B cell (primary cell): ENCODE results near the gene KIF22. TPM values are rescaled to one million over a fixed set of nuclear protein-coding genes. Genes with fewer than 3 reads are reported as not detected.
A peak's percentile ranks its signal among the peaks of the same experiment; 100 is the strongest.

Source experiments
- ATAC-seq: fragments of 200-7000 bp; cut with Tn5 transposase; one replicate; pipeline ENCODE4 v1.10.0; 2021; ENCODE audit warnings: low read depth, mild to moderate bottlenecking, moderate number of reproducible peaks, moderate library complexity
- CTCF ChIA-PET: fragments of 350-600 bp; sonication (Branson Sonifier 250); formaldehyde crosslinking; loops from one replicate; lab custom pipeline; 2021; ENCODE audit warnings: antibody characterized with exemption, inconsistent platforms; lab: Charles Lee
- POLR2A ChIA-PET: fragments of 350-600 bp; sonication (Branson Sonifier 250); formaldehyde crosslinking; loops from one replicate; lab custom pipeline; 2021; ENCODE audit warnings: antibody characterized with exemption; lab: Charles Lee
- DNase-seq: peaks from one replicate; pipeline ENCODE4 v3.0.0; 2013
- H2AFZ ChIP-seq: 2 replicates; pipeline ENCODE4 v1.6.1; 2012; ENCODE audit warnings: mild to moderate bottlenecking, low read depth, low read length; ENCODE audit not compliant: insufficient read depth, poor library complexity, severe bottlenecking
- H3K27ac ChIP-seq, 2 donors: 1 replicate in 1 of 2; 2 replicates in 1 of 2; pipeline ENCODE4 v1.5.1; 2012 to 2013; ENCODE audit warnings: low read length in 2 of 2, mild to moderate bottlenecking in 2 of 2, moderate library complexity in 1 of 2
- H3K27me3 ChIP-seq, 4 experiments: fragments of 200-600 bp in 1 of 4; sonication (generic) in 1 of 4; replicated peaks in 1 of 4; 1 replicate in 2 of 4; 2 replicates in 2 of 4; pipeline versions ENCODE4 v1.6.1 to v1.7.0; 2013 to 2016; ENCODE audit warnings: low read length in 3 of 4, mild to moderate bottlenecking in 2 of 4, mixed read lengths in 1 of 4, moderate library complexity in 1 of 4; ENCODE audit not compliant: insufficient read depth in 4 of 4, control insufficient read depth in 3 of 4; ENCODE audit errors: control extremely low read depth in 1 of 4
- H3K36me3 ChIP-seq, 2 experiments: replicated peaks in 1 of 2; 1 replicate in 1 of 2; 2 replicates in 1 of 2; pipeline versions ENCODE4 v1.6.1 to v1.7.1; 2013; ENCODE audit warnings: low read length in 1 of 2; ENCODE audit not compliant: insufficient read depth in 2 of 2, control insufficient read depth in 1 of 2; ENCODE audit errors: control extremely low read depth in 1 of 2, extremely low read depth in 1 of 2
- H3K4me1 ChIP-seq, 2 donors: fragments of 200-600 bp in 1 of 2; sonication (generic) in 1 of 2; 1 replicate in 1 of 2; 2 replicates in 1 of 2; pipeline versions ENCODE4 v1.5.1 to v1.6.1; 2013 to 2017; ENCODE audit warnings: low read length in 2 of 2; ENCODE audit not compliant: control insufficient read depth in 2 of 2, insufficient read depth in 2 of 2
- H3K4me2 ChIP-seq: replicated peaks from 2 replicates; pipeline ENCODE3; 2012; ENCODE audit warnings: mild to moderate bottlenecking, low read depth, low read length; ENCODE audit not compliant: poor library complexity, severe bottlenecking
- H3K4me3 ChIP-seq, 5 experiments: fragments of 200-600 bp in 1 of 5; sonication (generic) in 1 of 5; 1 replicate in 3 of 5; 2 replicates in 2 of 5; pipeline versions ENCODE4 v1.5.1 to v1.7.0; 2011 to 2016; ENCODE audit warnings: low read length in 4 of 5, mild to moderate bottlenecking in 4 of 5, low read depth in 2 of 5, control low read depth in 1 of 5, moderate library complexity in 1 of 5; ENCODE audit not compliant: insufficient read depth in 1 of 5; ENCODE audit errors: control extremely low read depth in 1 of 5, extremely low read depth in 1 of 5
- H3K79me2 ChIP-seq: fragments of 200-600 bp; sonication (generic); one replicate; pipeline ENCODE4 v1.6.0; 2016; ENCODE audit warnings: low read length; ENCODE audit not compliant: control insufficient read depth, insufficient read depth
- H3K9ac ChIP-seq: fragments of 200-600 bp; sonication (generic); 2 replicates; pipeline ENCODE4 v1.6.1; 2017; ENCODE audit warnings: mild to moderate bottlenecking, low read length, moderate library complexity
- H3K9me3 ChIP-seq, 3 donors: one replicate each; pipeline versions ENCODE4 v1.6.1 to v1.7.1; 2013; ENCODE audit warnings: low read length in 2 of 3; ENCODE audit not compliant: control insufficient read depth in 2 of 3, insufficient read depth in 1 of 3; ENCODE audit errors: control extremely low read depth in 1 of 3
- H4K20me1 ChIP-seq: 2 replicates; pipeline ENCODE4 v1.6.0; 2012; ENCODE audit warnings: mild to moderate bottlenecking, low read length; ENCODE audit not compliant: insufficient read depth, control insufficient read depth, poor library complexity, severe bottlenecking
- H3K27ac Mint-ChIP-seq: one replicate; pipeline ENCODE4 v1.8.0; 2021; ENCODE audit warnings: mixed read lengths
- H3K27me3 Mint-ChIP-seq: one replicate; pipeline ENCODE4 v1.8.0; 2021; ENCODE audit warnings: mixed read lengths
- H3K4me1 Mint-ChIP-seq: one replicate; pipeline ENCODE4 v1.8.0; 2021; ENCODE audit warnings: mixed read lengths
- H3K4me3 Mint-ChIP-seq: one replicate; pipeline ENCODE4 v1.8.0; 2021; ENCODE audit warnings: mixed read lengths
- H3K9me3 Mint-ChIP-seq: one replicate; pipeline ENCODE4 v1.8.0; 2022; ENCODE audit warnings: mixed read lengths; ENCODE audit not compliant: insufficient read depth
- CTCF ChIP-seq: fragments of 200-600 bp; IDR thresholded peaks from one replicate; pipeline ENCODE4 v1.8.0; 2022; ENCODE audit warnings: antibody characterized with exemption, mild to moderate bottlenecking
- EZH2 ChIP-seq: IDR thresholded peaks from 2 replicates; pipeline ENCODE4 v1.6.1; 2012; ENCODE audit warnings: borderline replicate concordance, low read depth, mild to moderate bottlenecking, moderate library complexity, low read length; ENCODE audit not compliant: insufficient read depth, poor library complexity, severe bottlenecking
- WGBS: methylation state at CpG from one replicate; pipeline ENCODE4 v1.1.5; 2013; ENCODE audit warnings: missing lambda C conversion rate; ENCODE audit not compliant: insufficient coverage; 5-methylcytosine and 5-hydroxymethylcytosine counted together
- intact Hi-C: fragments of 100-400 bp; cut with micrococcal nuclease; formaldehyde crosslinking; loops from one replicate; pipeline ENCODE4 v1.10.0; 2022
- polyA plus RNA-seq: library from polyadenylated mRNA; depleted of rRNA; stranded (reverse); fragments of >200 nt; gene quantifications from 2 replicates; pipeline ENCODE4 v1.2.3, GENCODE V29; 2012
- total RNA-seq, 2 donors: library from RNA; stranded (reverse); fragments of 120-200 nt in 1 of 2; gene quantifications; 1 replicate in 1 of 2; 2 replicates in 1 of 2; pipeline versions ENCODE4 v1.2.3 to v1.2.4, GENCODE V29; 2013 to 2022

KIF22 gene
- total and polyA plus RNA-seq, 2 donors (not counting 1 experiment from before 2014, with no cell fraction given): 53.9 to 57.2 TPM

- Histone ChIP-seq H3K4me2 (peak overlapping the region; percentile 81), H3K36me3 (peaks cover 2 to 43% of the 10 kb centered on the region in 2 experiments), H4K20me1 (peaks cover 35% of the 10 kb centered on the region), H3K27ac (peak overlapping the region in 1 of 2 donors; percentile 95), H3K9me3 (no peaks in the 10 kb centered on the region), H3K27me3 (no peaks in the 10 kb centered on the region), H3K4me3 (peak overlapping the region in 1 of 5 experiments; percentile 100), H3K79me2 (peaks cover 75% of the 10 kb centered on the region), H2AFZ (no peak overlapping the region), H3K9ac (no peak overlapping the region), H3K4me1 (peaks cover 71 to 85% of the 10 kb centered on the region in 2 donors)
- no peaks in the 10 kb centered on the region for H3K27me3 Mint-ChIP-seq
- no peak overlapping the region for H3K4me3 Mint-ChIP-seq
- H3K27ac Mint-ChIP-seq: peak overlapping the region; percentile 74
- H3K4me1 Mint-ChIP-seq: peaks cover 88% of the 10 kb centered on the region
- 88% methylated on average over 2 of the region's 7 CpGs for WGBS
- ChIA-PET POLR2A (interaction anchor here (0.6 to 2.7 kb wide), 4 partner anchors 11 to 62 kb away, joined by 4 to 15 read pairs (median 9); no protein-coding TSS in a partner anchor), CTCF (interaction anchor here (0.7 to 1.3 kb wide), 2 partner anchors 11 to 57 kb away, joined by 3 to 4 read pairs; no protein-coding TSS in a partner anchor)
- H3K9me3 Mint-ChIP-seq: no peaks in the 10 kb centered on the region
- ATAC-seq (no peak), DNase-seq (no peak)
- intact Hi-C loops: no loop called here
- no peak for TF ChIP-seq CTCF
- no peak for TF ChIP-seq EZH2
Observed at GRCh38 chr16:29742683-29743275, 47.8 kb upstream of the KIF22 start.

GRCh38 chr16:29743475-29743826 is 47.1 kb upstream of the KIF22 start:
- H3K9ac ChIP-seq: peak overlapping the region; percentile 99

More at GRCh38 chr16:29743475-29743826, 47.1 kb upstream of the KIF22 start:
- H3K79me2 ChIP-seq: peaks cover 75% of the 10 kb centered on the region
- peak overlapping the region; percentile 81 for H3K4me2 ChIP-seq
- CTCF ChIA-PET: interaction anchor here (1.3 kb wide), 1 partner anchor 11 kb away, joined by 4 read pairs; no protein-coding TSS in a partner anchor
- Mint-ChIP-seq H3K9me3 (no peaks in the 10 kb centered on the region), H3K4me1 (peaks cover 83% of the 10 kb centered on the region), H3K27ac (peak overlapping the region; percentile 87), H3K27me3 (no peaks in the 10 kb centered on the region), H3K4me3 (peak overlapping the region; percentile 76)
- WGBS: 79% methylated on average over 2 of the region's 5 CpGs
- POLR2A ChIA-PET: interaction anchor here (0.6 to 2.7 kb wide), 4 partner anchors 12 to 62 kb away, joined by 4 to 15 read pairs (median 9); no protein-coding TSS in a partner anchor
- intact Hi-C loops: no loop called here
- peak overlapping the region; percentile 25 to 100 (median 97) for H3K4me3 ChIP-seq
- peaks cover 35% of the 10 kb centered on the region for H4K20me1 ChIP-seq
- peak overlapping the region; percentile 95 for H3K27ac ChIP-seq
- H2AFZ ChIP-seq: no peak overlapping the region
- peaks cover 0 to 5% (median 0%) of the 10 kb centered on the region in 3 donors for H3K9me3 ChIP-seq
- no peak for TF ChIP-seq CTCF
- no peak for TF ChIP-seq EZH2
- H3K4me1 ChIP-seq: peaks cover 64 to 82% of the 10 kb centered on the region in 2 donors
- peaks cover 2 to 45% of the 10 kb centered on the region in 2 experiments for H3K36me3 ChIP-seq
- ATAC-seq (no peak), DNase-seq (no peak)
- no peaks in the 10 kb centered on the region for H3K27me3 ChIP-seq
